Prostate gland (tissue), 2 donors: ENCODE data around the gene EXD1. TPM values are rescaled to one million over a fixed set of nuclear protein-coding genes. Genes with fewer than 3 reads are reported as not detected.

ENCODE experiments used
- DNase-seq: peaks from one replicate; pipeline ENCODE4 v3.0.0-alpha.2; 2019; ENCODE audit warnings: low spot score
- H3K27ac ChIP-seq, 2 donors: fragments of 200-600 bp; sonication (generic); 2 replicates each; pipeline ENCODE4 v1.5.1; 2017 to 2019
- H3K27me3 ChIP-seq: fragments of 200-600 bp; sonication (generic); replicated peaks from 2 replicates; pipeline ENCODE4 v1.5.1; 2019; ENCODE audit not compliant: insufficient read depth
- H3K36me3 ChIP-seq, 2 donors: fragments of 200-600 bp; sonication (generic); 1 replicate in 1 of 2; 2 replicates in 1 of 2; pipeline versions ENCODE4 v1.5.1 to v1.8.1; 2017 to 2019
- H3K4me1 ChIP-seq: fragments of 200-600 bp; sonication (generic); replicated peaks from 2 replicates; pipeline ENCODE4 v1.5.1; 2019
- H3K4me3 ChIP-seq, 2 donors: fragments of 200-600 bp; sonication (generic); 2 replicates each; pipeline ENCODE4 v1.5.1; 2017 to 2019
- H3K9me3 ChIP-seq: fragments of 200-600 bp; sonication (generic); 2 replicates; pipeline ENCODE4 v1.5.1; 2017
- POLR2A ChIP-seq: fragments of 450-650 bp; IDR thresholded peaks from one replicate; pipeline ENCODE4 v1.6.1; 2016; ENCODE audit warnings: antibody characterized with exemption, mild to moderate bottlenecking
- POLR2AphosphoS5 ChIP-seq: sonication (generic); formaldehyde crosslinking; IDR thresholded peaks from one replicate; pipeline ENCODE4 v1.6.1; 2017; ENCODE audit warnings: antibody characterized with exemption
- WGBS: methylation state at CpG from one replicate; pipeline ENCODE4 v1.1.5; 2018; 5-methylcytosine and 5-hydroxymethylcytosine counted together
- intact Hi-C: fragments of 100-400 bp; cut with DNase I; formaldehyde crosslinking; loops from one replicate; pipeline ENCODE4 v1.14.2; 2022
- total RNA-seq, 2 donors: library from RNA; depleted of rRNA; stranded (reverse); fragments of >200 nt; gene quantifications; one replicate each; pipeline ENCODE4 v1.1.0, GENCODE V29; 2016
- TF ChIP-seq, protein P1 (sequence below), 4 experiments: fragments of 200-600 bp in 2 of 4; fragments of 450-650 bp in 2 of 4; sonication (generic) in 2 of 4; IDR thresholded peaks; 1 replicate in 3 of 4; 2 replicates in 1 of 4; pipeline ENCODE4 v1.5.1; 2016 to 2019; ENCODE audit warnings: antibody characterized with exemption in 4 of 4, mild to moderate bottlenecking in 2 of 4, moderate library complexity in 2 of 4

The EXD1 gene
- total RNA-seq, 2 donors from 2014 or later = 5.3 TPM; not detected in 1

DNA sequence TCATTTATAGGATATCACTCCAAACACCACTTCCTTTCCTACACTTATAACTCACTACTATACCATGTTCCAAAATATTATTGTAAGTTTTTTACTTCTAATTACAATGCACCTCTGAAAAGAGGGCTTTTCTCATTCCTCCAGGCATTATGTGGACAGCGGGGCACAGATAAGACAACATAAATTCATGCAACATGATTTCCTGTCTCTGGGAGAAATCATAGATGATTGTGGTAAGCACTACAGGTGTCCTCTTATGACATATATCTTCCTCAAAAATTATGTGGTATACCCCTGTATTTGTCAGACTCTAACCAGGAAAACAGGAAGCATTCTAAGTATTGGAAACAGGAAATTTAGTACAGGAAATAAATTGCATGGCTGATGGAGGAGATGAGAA lies 68.8 kb downstream of the EXD1 start:
- Histone ChIP-seq H3K36me3 (no peaks in the 10 kb centered on the region), H3K4me3 (no peak overlapping the region), H3K4me1 (no peaks in the 10 kb centered on the region), H3K9me3 (no peaks in the 10 kb centered on the region), H3K27ac (no peak overlapping the region), H3K27me3 (no peaks in the 10 kb centered on the region)
- intact Hi-C loops = no loop called here
- no peak for DNase-seq
- 64% methylated on average over 1 of the region's 1 CpG for WGBS
- TF ChIP-seq POLR2A = no peak

DNA sequence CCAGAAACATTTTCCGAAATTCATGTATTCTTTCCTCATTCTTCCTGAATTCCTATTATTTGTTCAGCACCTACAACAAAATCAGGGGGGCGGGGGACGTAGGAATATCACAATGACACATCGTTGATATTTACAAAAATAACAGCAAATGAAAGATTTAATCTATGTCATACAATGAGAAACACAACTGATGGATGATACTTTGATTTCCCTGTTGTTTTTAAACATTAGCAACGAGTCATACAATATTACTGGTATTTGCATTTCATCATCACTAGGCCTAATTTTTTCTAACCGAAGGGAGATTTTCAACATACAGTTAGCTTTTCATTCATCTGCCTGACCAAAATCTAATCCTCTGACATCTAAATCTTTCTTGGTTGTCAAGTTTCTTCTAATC lies 69.2 kb downstream of the EXD1 start:
- Histone ChIP-seq H3K4me1 (no peaks in the 10 kb centered on the region), H3K36me3 (no peaks in the 10 kb centered on the region), H3K27ac (no peak overlapping the region), H3K4me3 (no peak overlapping the region), H3K9me3 (no peaks in the 10 kb centered on the region), H3K27me3 (no peaks in the 10 kb centered on the region)
- intact Hi-C loops = no loop called here
- TF ChIP-seq, protein P1, sequence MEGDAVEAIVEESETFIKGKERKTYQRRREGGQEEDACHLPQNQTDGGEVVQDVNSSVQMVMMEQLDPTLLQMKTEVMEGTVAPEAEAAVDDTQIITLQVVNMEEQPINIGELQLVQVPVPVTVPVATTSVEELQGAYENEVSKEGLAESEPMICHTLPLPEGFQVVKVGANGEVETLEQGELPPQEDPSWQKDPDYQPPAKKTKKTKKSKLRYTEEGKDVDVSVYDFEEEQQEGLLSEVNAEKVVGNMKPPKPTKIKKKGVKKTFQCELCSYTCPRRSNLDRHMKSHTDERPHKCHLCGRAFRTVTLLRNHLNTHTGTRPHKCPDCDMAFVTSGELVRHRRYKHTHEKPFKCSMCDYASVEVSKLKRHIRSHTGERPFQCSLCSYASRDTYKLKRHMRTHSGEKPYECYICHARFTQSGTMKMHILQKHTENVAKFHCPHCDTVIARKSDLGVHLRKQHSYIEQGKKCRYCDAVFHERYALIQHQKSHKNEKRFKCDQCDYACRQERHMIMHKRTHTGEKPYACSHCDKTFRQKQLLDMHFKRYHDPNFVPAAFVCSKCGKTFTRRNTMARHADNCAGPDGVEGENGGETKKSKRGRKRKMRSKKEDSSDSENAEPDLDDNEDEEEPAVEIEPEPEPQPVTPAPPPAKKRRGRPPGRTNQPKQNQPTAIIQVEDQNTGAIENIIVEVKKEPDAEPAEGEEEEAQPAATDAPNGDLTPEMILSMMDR (IDR thresholded peaks at IDR 0.05) = no peak
- no peak for TF ChIP-seq POLR2AphosphoS5
- TF ChIP-seq POLR2A = no peak
- WGBS = 79% methylated on average over 6 of the region's 6 CpGs
- no peak for DNase-seq

DNA sequence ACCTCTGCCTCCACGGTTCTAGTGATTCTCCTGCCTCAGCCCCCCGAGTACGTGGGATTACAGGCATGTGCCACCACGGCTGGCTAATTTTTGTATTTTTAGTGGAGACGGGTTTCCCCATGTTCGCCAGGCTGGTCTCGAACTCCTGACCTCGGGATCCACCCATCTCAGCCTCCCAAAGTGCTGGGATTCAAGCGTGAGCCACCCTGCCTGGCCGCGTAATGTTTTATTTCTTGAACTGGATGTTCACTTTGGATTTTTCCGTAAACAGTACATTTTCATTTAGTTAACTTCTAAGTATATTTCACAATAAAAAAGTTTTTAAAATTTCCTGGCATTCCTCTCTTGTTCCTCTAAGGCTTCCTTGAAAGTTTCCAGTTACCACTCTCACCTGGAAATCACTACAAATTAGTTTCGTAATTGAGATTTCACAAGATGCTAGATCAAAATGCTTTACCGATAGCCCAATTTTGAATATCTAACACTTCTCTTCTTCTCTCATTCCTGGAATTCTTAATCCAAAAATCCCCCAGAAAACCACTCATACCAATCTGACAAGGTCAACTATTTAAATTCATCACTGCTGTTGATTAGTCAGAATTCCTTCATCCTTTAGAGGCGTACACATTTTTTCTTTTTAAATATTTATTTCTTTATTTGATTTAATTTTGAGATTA lies 69.8 kb downstream of the EXD1 start:
- Histone ChIP-seq H3K4me3 (no peak overlapping the region), H3K36me3 (no peaks in the 10 kb centered on the region), H3K27ac (no peak overlapping the region), H3K27me3 (no peaks in the 10 kb centered on the region), H3K4me1 (no peaks in the 10 kb centered on the region), H3K9me3 (no peaks in the 10 kb centered on the region)
- no peak for DNase-seq
- no peak for TF ChIP-seq POLR2A
- TF ChIP-seq, protein P1 (IDR thresholded peaks at IDR 0.05) = no peak
- no peak for TF ChIP-seq POLR2AphosphoS5
- 87% methylated on average over 15 of the region's 15 CpGs for WGBS
- intact Hi-C loops = no loop called here

DNA sequence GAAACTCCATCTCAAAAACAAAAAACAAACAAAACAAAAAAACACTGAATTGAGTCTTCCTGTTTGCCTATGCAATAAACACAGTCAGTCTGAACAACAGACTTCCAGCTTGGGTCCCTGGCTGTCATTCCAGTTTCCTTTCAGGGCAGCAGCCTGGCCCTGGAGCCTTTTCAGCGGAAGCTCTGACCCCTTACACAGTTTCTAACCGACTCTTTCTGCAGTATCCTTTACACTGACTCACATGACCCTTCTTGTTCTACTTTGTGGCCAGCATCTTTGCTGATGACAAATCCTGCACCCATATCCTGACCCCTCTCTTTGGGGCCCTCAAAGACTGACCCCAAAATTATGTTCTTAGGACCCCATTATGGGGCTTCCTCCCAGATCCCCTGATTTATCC lies 76.1 kb downstream of the EXD1 start:
- no peak overlapping the region for H3K4me3 ChIP-seq
- H3K9me3 ChIP-seq = no peaks in the 10 kb centered on the region
- WGBS = 77% methylated on average over 2 of the region's 2 CpGs
- TF ChIP-seq POLR2A (no peak), POLR2AphosphoS5 (no peak)
- TF ChIP-seq, protein P1 (IDR thresholded peaks at IDR 0.05) = no peak
- no peaks in the 10 kb centered on the region for H3K27me3 ChIP-seq
- no peak overlapping the region for H3K27ac ChIP-seq
- H3K36me3 ChIP-seq = no peaks in the 10 kb centered on the region
- no peaks in the 10 kb centered on the region for H3K4me1 ChIP-seq
- intact Hi-C loops = no loop called here
- DNase-seq = no peak

DNA sequence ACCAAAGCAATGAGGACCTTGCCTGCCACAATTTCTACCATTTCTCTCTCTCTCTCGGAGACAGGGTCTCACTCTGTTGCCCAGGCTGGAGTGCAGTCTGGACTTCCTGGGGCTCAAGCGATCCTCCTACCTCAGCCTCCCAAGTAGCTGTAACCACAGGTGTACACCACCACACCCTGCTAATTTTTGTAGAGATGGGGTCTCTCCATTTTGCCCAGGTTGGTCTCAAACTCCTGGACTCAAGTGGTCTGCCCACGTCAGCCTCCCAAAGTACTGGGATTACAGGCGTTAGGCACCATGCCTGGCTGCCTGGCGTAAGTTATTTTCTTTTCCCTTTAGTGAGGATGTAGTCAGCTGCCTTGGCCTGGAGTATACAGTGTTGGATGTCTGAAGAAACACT lies 76.8 kb downstream of the EXD1 start:
- WGBS = 94% methylated on average over 5 of the region's 5 CpGs
- TF ChIP-seq POLR2AphosphoS5 (no peak), POLR2A (no peak)
- TF ChIP-seq, protein P1 (IDR thresholded peaks at IDR 0.05) = no peak

More for the DNA sequence above, 76.8 kb downstream of the EXD1 start:
- DNase-seq = no peak
- no peaks in the 10 kb centered on the region for H3K27me3 ChIP-seq
- intact Hi-C loops = no loop called here
- H3K4me1 ChIP-seq = no peaks in the 10 kb centered on the region
- no peak overlapping the region for H3K27ac ChIP-seq
- no peaks in the 10 kb centered on the region for H3K36me3 ChIP-seq
- no peaks in the 10 kb centered on the region for H3K9me3 ChIP-seq
- no peak overlapping the region for H3K4me3 ChIP-seq
